Loucy (cell line): Measurements from ENCODE around the gene CAPNS1.

Experiments
- H2AFZ ChIP-seq: fragments of 200-600 bp; sonication (generic); 2 replicates; pipeline ENCODE4 v1.6.0; 2016; ENCODE audit warnings: antibody characterized with exemption, mild to moderate bottlenecking, low read length, moderate library complexity
- H3F3A ChIP-seq: fragments of 200-600 bp; 2 replicates; pipeline ENCODE4 v1.6.0; 2016; ENCODE audit warnings: antibody characterized with exemption, low read depth, mild to moderate bottlenecking
- H3K27me3 ChIP-seq: fragments of 200-600 bp; sonication (generic); 2 replicates; pipeline ENCODE4 v1.6.1; 2014; ENCODE audit warnings: low read length, mild to moderate bottlenecking; ENCODE audit not compliant: insufficient read depth, poor library complexity, severe bottlenecking
- H3K36me3 ChIP-seq: fragments of 200-600 bp; sonication (generic); 2 replicates; pipeline ENCODE4 v1.6.1; 2016; ENCODE audit warnings: low read length; ENCODE audit not compliant: insufficient read depth
- H3K4me1 ChIP-seq: fragments of 200-600 bp; sonication (generic); 2 replicates; pipeline ENCODE4 v1.5.1; 2014; ENCODE audit warnings: low read length, mild to moderate bottlenecking; ENCODE audit not compliant: insufficient read depth, poor library complexity, severe bottlenecking
- H3K4me2 ChIP-seq: fragments of 200-600 bp; sonication (generic); 2 replicates; pipeline ENCODE4 v1.6.0; 2014; ENCODE audit warnings: antibody characterized with exemption, low read length, low read depth, mild to moderate bottlenecking; ENCODE audit not compliant: poor library complexity, severe bottlenecking
- H3K4me3 ChIP-seq: fragments of 200-600 bp; sonication (generic); 2 replicates; pipeline ENCODE4 v1.5.1; 2014; ENCODE audit warnings: low read length, mild to moderate bottlenecking, mixed read lengths; ENCODE audit not compliant: poor library complexity, severe bottlenecking
- H3K79me2 ChIP-seq: fragments of 200-600 bp; sonication (generic); 2 replicates; pipeline ENCODE4 v1.6.1; 2014; ENCODE audit warnings: low read length; ENCODE audit not compliant: insufficient read depth
- H3K9ac ChIP-seq: fragments of 200-600 bp; sonication (generic); 2 replicates; pipeline ENCODE4 v1.6.0; 2014; ENCODE audit warnings: mild to moderate bottlenecking, low read depth, low read length, moderate library complexity; ENCODE audit not compliant: poor library complexity, severe bottlenecking
- H3K9me2 ChIP-seq: fragments of 200-600 bp; sonication (generic); replicated peaks from 2 replicates; pipeline ENCODE4 v1.6.1; 2016; ENCODE audit warnings: low read depth, low read length, mixed read lengths
- H3K9me3 ChIP-seq: fragments of 200-600 bp; sonication (generic); 2 replicates; pipeline ENCODE4 v1.6.1; 2014; ENCODE audit warnings: mild to moderate bottlenecking, antibody characterized with exemption, low read length, low read depth; ENCODE audit not compliant: insufficient read depth
- H4K20me1 ChIP-seq: fragments of 200-600 bp; sonication (generic); 2 replicates; pipeline ENCODE4 v1.6.0; 2014; ENCODE audit warnings: antibody characterized with exemption, low read length, mild to moderate bottlenecking; ENCODE audit not compliant: insufficient read depth, poor library complexity, severe bottlenecking
- CTCF ChIP-seq: fragments of 200-600 bp; sonication (generic); conservative IDR thresholded peaks from 2 replicates; pipeline ENCODE4 v1.5.1; 2014; ENCODE audit warnings: mild to moderate bottlenecking, antibody characterized with exemption, low read length
- EZH2phosphoT487 ChIP-seq: fragments of 200-600 bp; IDR thresholded peaks from 2 replicates; pipeline ENCODE4 v1.6.1; 2018; ENCODE audit warnings: antibody characterized with exemption, mild to moderate bottlenecking, moderate library complexity, borderline replicate concordance

Gene CAPNS1

GRCh38 chr19:36136964-36137686 is 2.7 kb upstream of the CAPNS1 start:
- TF ChIP-seq CTCF (no peak), EZH2phosphoT487 (no peak)
- Histone ChIP-seq H3K9ac (no peak overlapping the region), H3K27me3 (no peaks in the 10 kb centered on the region), H3K79me2 (peaks cover 19% of the 10 kb centered on the region; the same call in 1 of the 2 replicates), H3K4me3 (no peak overlapping the region), H3K9me3 (no peaks in the 10 kb centered on the region), H3K36me3 (no peaks in the 10 kb centered on the region), H3K9me2 (no peaks in the 10 kb centered on the region), H4K20me1 (peaks cover 10% of the 10 kb centered on the region), H3F3A (no peaks in the 10 kb centered on the region), H2AFZ (no peak overlapping the region), H3K4me1 (peaks cover 9% of the 10 kb centered on the region), H3K4me2 (no peak overlapping the region)

GRCh38 chr19:36139120-36139472 is 770 bp upstream of the CAPNS1 start:
- Histone ChIP-seq H3K4me2 (peak overlapping the region; percentile 59), H3K9me3 (no peaks in the 10 kb centered on the region), H3K27me3 (no peaks in the 10 kb centered on the region), H3K36me3 (peaks cover 11% of the 10 kb centered on the region), H3K9me2 (no peaks in the 10 kb centered on the region), H3K4me3 (peak overlapping the region; percentile 80), H3K9ac (peak overlapping the region; percentile 84), H2AFZ (peak overlapping the region; percentile 96), H3K79me2 (peaks cover 20% of the 10 kb centered on the region; the same call in 1 of the 2 replicates), H4K20me1 (peaks cover 22% of the 10 kb centered on the region), H3F3A (no peaks in the 10 kb centered on the region), H3K4me1 (peaks cover 9% of the 10 kb centered on the region)
- TF ChIP-seq EZH2phosphoT487 (no peak), CTCF (no peak)

GRCh38 chr19:36140304-36141038 is 605 bp downstream of the CAPNS1 start:
- no peaks in the 10 kb centered on the region for H3K9me2 ChIP-seq
- H2AFZ ChIP-seq: peak overlapping the region; percentile 59

More at GRCh38 chr19:36140304-36141038, 605 bp downstream of the CAPNS1 start:
- Histone ChIP-seq H3K36me3 (peaks cover 18% of the 10 kb centered on the region), H3K4me1 (peaks cover 9% of the 10 kb centered on the region), H3K9ac (peak overlapping the region; percentile 84), H3K4me2 (peak overlapping the region; percentile 48), H3K79me2 (peaks cover 20% of the 10 kb centered on the region; the same call in 1 of the 2 replicates), H3K27me3 (no peaks in the 10 kb centered on the region), H4K20me1 (peaks cover 22% of the 10 kb centered on the region), H3K9me3 (no peaks in the 10 kb centered on the region), H3F3A (no peaks in the 10 kb centered on the region), H3K4me3 (peak overlapping the region; percentile 80)
- TF ChIP-seq CTCF (no peak), EZH2phosphoT487 (no peak)
